ENCODE data around the gene CABLES2.
"Not testable (repeated sequence)": the region's sequence is repeated elsewhere in the genome, so short reads cannot be mapped to it uniquely, and the experiment has no call there.

The CABLES2 gene

GRCh38 chr20:62388839-62389600, 18.1 kb downstream of the CABLES2 start:
- DNase-seq: no peak

- no peak for DNase-seq
These were observed 19.0 kb downstream of the CABLES2 start for GRCh38 chr20:62387933-62388635.

DNA sequence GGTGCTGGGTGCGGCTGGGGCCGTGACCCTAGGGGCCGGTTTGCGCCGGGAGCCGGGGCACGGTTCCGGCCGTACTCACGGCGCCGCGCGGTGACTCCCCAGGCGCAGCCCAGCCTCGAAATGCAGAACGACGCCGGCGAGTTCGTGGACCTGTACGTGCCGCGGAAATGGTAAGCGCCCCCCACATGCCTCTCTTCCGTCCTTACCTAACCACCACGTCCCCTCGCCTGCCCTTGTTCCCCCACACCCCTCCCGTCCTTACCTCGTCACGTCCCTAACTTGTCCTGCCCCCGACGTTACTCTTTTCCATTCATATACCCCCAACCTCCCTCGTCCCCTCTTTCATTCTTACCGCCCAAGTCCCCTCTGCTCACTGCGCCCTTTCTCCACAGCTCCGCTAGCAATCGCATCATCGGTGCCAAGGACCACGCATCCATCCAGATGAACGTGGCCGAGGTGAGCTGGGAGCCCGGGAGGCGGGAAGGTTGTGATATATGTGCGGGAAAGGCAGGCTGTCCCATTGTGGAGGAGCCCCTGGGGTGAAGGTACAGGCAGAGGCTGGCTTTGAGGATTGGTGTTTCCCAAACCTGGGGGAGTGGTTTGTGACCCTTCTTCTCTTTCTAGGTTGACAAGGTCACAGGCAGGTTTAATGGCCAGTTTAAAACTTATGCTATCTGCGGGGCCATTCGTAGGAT, 19.7 kb downstream of the CABLES2 start:
- no peak for DNase-seq

DNA sequence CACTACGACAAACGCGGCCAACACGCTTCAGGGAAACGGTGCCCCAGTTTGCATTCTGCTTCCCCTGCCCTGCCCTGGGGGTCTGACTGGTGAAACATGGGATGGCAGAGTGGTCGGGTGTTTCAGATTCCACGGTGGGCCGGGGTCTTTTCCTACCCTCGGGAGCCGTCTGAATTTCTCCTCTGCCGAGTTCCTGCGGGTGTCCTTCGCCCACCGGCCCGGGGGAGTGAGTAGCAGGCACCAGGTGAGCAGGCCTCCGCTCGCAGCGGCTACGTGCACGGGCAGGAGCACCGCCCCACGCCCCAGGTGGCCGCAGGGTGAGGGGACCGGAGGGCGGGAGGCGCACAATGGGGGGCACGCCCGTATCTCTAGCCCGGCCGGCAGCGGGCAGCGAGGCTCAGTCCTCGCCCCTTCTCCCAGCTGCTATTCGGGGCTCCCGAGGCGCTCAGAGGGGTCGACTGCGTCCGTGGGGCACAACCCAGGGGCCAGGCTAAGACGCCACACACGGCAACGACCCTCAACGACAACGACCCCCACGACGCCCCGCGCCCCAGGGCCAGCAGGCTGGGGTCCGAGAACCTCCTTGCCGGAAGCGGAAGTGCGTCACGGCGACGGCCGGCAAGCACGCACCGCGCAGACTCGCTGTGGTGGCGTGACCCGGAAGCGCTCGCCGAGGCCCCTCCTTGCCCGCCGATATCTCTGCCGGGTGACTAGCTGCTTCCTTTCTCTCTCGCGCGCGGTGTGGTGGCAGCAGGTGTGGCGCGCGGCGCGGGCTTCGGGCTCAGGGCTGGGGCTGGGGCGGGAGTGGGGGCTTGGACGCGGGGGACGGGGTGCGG, 20.5 kb downstream of the CABLES2 start, which contains the start of gene RPS21:
RPS21 (plus strand) TSS at position 721 of the 836 bp plus-strand sequence. CDS start 236 bp downstream, outside the sequence.
- peak; percentile 93 for DNase-seq

DNA sequence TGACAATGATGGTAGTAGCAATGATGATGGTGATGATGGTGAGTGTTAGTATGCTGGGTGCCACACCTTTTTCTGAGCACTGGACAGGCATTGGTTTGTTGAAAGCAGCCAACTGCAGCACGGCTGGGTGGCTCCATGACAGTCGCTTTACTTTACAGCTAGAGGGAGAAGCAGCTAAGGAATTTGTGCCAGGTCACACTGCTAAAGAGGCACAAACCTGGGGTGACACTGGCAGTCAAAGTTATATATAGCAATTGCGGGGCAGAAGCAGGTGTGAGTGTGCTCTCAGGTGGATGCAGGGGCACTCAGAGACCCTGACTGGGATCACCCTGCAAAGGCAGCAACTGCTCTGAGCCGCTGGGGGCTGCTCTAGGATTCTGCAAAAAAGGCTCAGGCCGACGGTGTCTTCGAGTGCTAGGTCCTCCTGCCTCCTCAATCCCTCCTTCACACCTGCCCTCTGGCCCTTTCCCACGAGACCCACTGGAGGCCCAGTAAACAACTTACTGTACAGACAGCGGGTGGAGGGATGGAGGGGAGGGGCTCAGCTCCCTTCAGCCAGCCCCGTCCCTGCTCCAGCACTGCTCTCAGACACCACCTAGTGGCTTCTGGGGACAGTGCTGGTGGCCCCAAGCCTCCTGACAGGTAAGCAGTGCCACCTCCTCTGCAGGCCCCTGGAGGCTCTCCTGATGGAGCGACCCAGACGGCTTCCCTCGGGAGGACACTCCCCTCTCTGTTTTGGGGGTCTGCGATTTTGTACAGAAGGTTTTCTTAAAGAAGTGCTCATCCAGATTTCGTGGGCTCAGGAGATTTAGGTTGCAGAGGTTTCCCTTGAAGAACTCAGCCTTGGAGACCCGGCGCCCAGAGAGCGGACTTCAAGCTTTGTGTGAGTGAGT, 24.5 kb downstream of the CABLES2 start:
- peak; percentile 77 for DNase-seq

- no peak for DNase-seq
These were observed 25.2 kb downstream of the CABLES2 start for GRCh38 chr20:62381842-62382241.

DNA sequence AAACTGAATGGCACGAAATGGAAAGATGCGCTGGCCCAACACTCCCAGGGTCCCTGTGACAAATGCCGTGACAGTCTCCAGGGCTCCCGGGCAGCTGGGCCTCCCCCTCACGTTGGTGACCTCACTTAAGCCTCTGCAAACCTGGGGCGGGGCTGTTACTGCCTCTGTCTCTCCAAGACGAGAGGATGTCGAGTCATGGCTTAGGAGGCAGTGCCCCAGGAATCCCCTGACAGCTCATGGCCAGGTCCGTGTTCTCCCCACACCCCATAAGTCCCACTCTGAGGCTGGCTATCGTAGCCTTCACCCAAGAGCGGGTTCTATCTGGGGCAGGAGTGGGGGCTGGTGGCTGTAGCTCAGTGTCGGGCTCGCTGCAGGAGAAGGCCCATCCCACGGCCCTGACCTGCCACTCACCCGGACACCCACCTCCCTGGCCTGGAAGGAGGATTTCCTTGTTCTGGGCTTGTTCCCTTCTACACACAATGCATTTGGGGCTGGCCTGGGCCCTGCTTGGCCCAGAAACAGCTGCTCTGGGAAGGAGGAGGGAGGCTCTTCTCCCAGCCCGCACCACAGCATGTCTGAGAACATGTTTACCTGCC, 25.8 kb downstream of the CABLES2 start:
- no peak for DNase-seq

GRCh38 chr20:62378215-62378614, 28.9 kb downstream of the CABLES2 start:
- DNase-seq: no peak

DNA sequence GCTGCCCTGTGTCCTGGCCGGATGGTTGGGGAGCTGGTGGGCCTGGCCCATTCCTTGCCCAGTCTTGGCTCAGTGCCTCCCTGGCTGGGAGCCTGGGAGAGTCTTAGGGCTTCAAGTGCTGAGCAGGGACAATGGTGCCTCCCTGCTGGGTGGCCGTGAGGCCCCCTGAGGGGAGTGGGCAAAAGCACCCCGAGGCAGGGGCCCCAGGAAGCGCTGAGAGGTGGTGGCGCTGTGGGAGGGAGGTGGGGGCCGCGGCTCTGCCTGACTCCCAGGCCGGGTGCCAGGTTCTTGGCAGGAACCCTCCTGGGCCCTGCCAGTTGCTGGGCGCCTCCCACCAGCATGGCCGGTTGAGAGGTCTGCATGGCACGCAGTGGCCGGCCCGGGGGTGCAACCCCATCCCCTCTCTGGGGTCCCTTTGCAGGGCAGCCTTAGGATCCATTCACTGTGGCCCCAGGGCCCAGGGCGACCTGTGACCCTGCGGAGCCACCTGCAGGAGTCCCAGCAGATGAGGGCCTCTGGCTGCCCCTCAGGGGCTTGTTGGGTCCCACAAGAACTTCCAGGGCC, 29.4 kb downstream of the CABLES2 start:
- DNase-seq: no peak

DNA sequence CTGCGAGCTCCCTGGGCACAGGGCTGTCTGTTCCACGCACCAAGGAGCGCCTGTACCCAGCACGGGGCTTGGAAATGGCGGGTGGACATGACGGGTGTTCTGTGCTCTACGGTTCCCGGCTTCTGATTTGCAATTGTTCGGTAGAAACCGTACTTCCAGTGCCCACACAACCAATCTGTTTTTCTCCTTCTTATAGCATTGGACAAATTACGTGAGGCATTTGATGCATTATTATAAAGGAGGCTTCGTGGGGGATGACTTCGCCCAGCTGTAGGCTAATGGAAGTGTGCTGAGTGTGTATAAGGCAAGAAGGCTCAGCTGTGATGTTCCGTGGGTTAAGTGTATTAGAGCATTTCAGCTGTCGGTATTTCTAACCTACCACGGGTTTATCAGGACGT, 30.0 kb downstream of the CABLES2 start:
- DNase-seq: no peak

- no peak for DNase-seq
These were observed 30.7 kb downstream of the CABLES2 start for GRCh38 chr20:62376112-62377063.

- no peak for DNase-seq
These were observed 32.5 kb downstream of the CABLES2 start for GRCh38 chr20:62374331-62375152.

DNA sequence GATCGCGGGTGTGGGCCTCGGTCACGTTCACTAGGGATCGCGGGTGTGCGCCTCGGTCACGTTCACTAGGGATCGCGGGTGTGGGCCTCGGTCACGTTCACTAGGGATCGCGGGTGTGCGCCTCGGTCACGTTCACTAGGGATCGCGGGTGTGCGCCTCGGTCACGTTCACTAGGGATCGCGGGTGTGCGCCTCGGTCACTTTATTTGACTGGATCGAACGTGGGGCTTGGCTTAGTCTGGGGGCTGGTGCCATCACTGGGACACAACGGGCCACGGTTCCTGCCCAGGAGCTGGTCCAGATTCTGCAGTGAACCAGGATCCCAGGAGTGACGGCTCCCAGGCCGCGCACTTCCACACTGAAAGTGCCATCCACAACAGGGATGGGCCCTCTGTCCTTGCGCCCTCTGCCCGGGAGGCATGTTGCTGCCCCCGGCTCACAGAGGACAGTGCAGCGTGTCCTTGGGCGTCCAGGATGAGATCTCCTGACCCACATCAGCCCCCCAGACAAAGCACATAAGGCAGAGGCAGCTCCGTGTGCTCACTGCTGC, 33.4 kb downstream of the CABLES2 start:
- DNase-seq: not testable (repeated sequence)

GRCh38 chr20:62372042-62372993, 34.8 kb downstream of the CABLES2 start:
- DNase-seq: no peak

GRCh38 chr20:62371588-62372041, 35.5 kb downstream of the CABLES2 start:
- DNase-seq: no peak

DNA sequence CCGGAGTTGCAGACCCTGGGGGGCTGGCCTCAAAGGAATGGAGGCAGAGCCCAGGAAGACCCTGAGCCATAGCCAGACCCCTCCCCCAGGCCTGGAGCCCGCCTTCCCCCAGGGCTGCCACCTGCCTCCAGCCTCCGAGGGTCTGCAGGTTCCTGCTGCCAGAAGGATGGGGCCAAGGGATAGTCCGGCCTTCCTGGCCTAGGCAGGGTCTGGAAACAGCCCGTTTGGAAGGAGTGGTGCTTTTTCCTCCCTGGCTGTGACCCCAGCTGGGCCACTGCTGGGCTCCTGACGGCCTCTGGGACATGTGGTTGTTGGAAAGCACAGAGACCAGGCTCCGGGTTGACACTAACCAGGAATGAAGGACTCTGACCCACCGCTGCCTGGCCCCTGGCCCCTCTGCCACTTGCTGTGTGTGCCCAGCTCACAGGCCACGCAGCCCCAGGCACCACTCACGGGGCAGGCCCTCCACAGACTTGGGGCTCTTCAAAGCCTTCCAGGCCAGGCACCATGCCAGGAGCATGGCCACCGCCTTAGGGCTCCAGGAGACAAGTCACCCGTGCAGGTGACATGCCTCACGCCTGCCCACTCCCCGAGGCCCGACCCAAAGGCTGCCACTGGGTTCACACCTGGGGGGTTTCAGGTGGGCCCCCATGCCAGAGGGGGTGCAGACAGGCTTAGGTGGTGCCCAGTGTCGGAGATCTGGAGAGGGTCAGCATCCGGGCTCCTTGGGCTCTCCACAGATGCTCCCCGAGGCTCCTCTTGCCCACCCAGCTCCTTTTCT, 36.1 kb downstream of the CABLES2 start:
- no peak for DNase-seq
